Lower lobe of right lung (tissue), 2 donors: ENCODE measurements around the gene ACTN3. TPM values are rescaled to one million over a fixed set of nuclear protein-coding genes. Genes with fewer than 3 reads are reported as not detected.
"Not testable (repeated sequence)": the region's sequence is repeated elsewhere in the genome, so short reads cannot be mapped to it uniquely, and the experiment has no call there.

Source experiments
- ATAC-seq, 2 donors: fragments of 200-7000 bp; cut with Tn5 transposase; one replicate each; pipeline ENCODE4 v1.9.1; 2020 to 2022; ENCODE audit warnings: mild to moderate bottlenecking in 2 of 2, moderate library complexity in 2 of 2
- DNase-seq: peaks from one replicate; pipeline ENCODE4 v3.0.0-alpha.2; 2020
- H3K27ac ChIP-seq: fragments of 200-600 bp; one replicate; pipeline ENCODE4 v1.8.0; 2022
- H3K27me3 ChIP-seq: fragments of 200-600 bp; one replicate; pipeline ENCODE4 v1.8.0; 2022; ENCODE audit warnings: low read depth
- H3K36me3 ChIP-seq: fragments of 200-600 bp; one replicate; pipeline ENCODE4 v1.8.0; 2022; ENCODE audit warnings: mild to moderate bottlenecking
- H3K4me1 ChIP-seq: fragments of 200-600 bp; one replicate; pipeline ENCODE4 v1.8.0; 2022
- H3K4me3 ChIP-seq: fragments of 200-600 bp; one replicate; pipeline ENCODE4 v1.8.0; 2022; ENCODE audit warnings: mild to moderate bottlenecking
- H3K9me3 ChIP-seq: fragments of 200-600 bp; one replicate; pipeline ENCODE4 v1.8.0; 2022
- intact Hi-C: fragments of 100-400 bp; cut with DNase I; formaldehyde crosslinking; loops from one replicate; pipeline ENCODE4 v1.11.0; 2022
- total RNA-seq: library from RNA; stranded (reverse); fragmentation: NEBNext Ultra II Directional; extraction: Animal tissue kit (Norgen Biotek cat#: 25700); gene quantifications from one replicate; pipeline ENCODE4 v1.2.1, GENCODE V29; 2021
- TF ChIP-seq, protein P1 (sequence below): fragments of 200-600 bp; IDR thresholded peaks from one replicate; pipeline ENCODE4 v1.8.0; 2022; ENCODE audit warnings: antibody characterized with exemption, mild to moderate bottlenecking
- donor health status: DM: no; HTN: yes; CAD: no; lungs with severe emphysema.

ACTN3 gene
- total RNA-seq, 1 donor from 2014 or later, result 0.24 TPM

DNA sequence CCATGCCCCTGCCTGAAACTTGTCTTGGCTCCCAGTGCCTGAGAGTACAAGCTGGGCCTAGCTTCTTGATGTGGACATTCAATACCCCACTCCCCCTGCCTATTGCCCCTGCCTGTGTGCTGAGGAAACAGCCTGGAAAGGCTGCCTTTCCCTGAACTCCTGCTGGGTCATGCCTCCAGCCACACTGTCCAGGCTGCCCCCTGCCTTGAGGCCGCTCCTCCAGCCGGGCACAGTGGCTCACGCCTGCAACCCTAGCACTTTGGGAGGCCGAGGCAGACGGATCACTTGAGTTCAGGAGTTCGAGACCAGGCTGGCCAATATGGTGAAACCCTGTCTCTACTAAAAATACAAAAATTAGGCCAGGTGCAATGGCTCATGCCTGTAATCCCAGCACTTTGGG is 56.4 kb downstream of the ACTN3 start:
- intact Hi-C loops, result no loop called here
- Histone ChIP-seq H3K27ac (no peak overlapping the region), H3K9me3 (no peaks in the 10 kb centered on the region), H3K4me1 (no peaks in the 10 kb centered on the region), H3K27me3 (no peaks in the 10 kb centered on the region), H3K4me3 (no peak overlapping the region), H3K36me3 (peaks cover 62% of the 10 kb centered on the region)
- no peak for ATAC-seq
- TF ChIP-seq, protein P1, sequence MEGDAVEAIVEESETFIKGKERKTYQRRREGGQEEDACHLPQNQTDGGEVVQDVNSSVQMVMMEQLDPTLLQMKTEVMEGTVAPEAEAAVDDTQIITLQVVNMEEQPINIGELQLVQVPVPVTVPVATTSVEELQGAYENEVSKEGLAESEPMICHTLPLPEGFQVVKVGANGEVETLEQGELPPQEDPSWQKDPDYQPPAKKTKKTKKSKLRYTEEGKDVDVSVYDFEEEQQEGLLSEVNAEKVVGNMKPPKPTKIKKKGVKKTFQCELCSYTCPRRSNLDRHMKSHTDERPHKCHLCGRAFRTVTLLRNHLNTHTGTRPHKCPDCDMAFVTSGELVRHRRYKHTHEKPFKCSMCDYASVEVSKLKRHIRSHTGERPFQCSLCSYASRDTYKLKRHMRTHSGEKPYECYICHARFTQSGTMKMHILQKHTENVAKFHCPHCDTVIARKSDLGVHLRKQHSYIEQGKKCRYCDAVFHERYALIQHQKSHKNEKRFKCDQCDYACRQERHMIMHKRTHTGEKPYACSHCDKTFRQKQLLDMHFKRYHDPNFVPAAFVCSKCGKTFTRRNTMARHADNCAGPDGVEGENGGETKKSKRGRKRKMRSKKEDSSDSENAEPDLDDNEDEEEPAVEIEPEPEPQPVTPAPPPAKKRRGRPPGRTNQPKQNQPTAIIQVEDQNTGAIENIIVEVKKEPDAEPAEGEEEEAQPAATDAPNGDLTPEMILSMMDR, result no peak
- DNase-seq, result no peak

DNA sequence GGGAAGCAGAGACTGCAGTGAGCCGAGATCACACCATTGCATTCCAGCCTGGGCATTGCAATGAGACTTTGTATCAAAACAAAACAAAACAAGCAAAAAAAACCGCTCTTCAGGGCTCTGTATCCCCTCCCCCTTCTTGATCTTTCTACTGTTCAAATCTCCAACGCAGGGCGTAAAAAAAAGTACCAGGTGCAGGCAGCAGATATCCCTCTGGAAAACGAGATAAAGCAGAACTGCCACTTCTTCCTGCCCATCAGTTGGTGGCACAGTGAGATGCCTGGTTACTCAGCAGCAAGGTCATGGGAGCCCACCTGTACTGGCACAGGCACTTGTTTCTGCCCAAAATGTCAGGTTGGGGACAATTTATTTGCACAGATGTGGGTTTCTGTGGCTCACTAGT is 57.5 kb downstream of the ACTN3 start:
- H3K4me1 ChIP-seq, result no peaks in the 10 kb centered on the region
- TF ChIP-seq, protein P1, result no peak
- ATAC-seq (no peak), DNase-seq (no peak)
- peaks cover 59% of the 10 kb centered on the region for H3K36me3 ChIP-seq
- no peak overlapping the region for H3K27ac ChIP-seq
- no peaks in the 10 kb centered on the region for H3K9me3 ChIP-seq
- intact Hi-C loops, result no loop called here
- H3K4me3 ChIP-seq, result no peak overlapping the region
- H3K27me3 ChIP-seq, result no peaks in the 10 kb centered on the region

DNA sequence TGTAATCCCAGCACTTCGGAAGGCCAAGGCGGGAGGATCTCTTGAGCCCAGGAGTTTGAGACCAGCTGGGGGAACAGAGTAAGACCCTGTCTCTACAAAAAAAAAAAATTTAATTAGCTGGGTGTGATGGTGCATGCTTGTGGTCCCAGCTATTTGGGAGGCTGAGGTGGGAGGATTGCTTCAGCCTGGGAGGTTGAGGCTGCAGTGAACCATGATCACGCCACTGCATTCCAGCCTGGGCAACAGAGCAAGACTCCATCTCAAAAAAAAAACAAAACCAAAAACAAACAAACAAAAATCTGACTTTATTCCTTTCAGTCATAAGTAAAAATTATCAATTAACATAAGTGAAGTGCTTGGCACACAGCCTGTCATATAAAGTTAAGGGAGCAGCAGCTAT is 59.9 kb downstream of the ACTN3 start:
- H3K4me1 ChIP-seq, DNase-seq, H3K27me3 ChIP-seq, H3K9me3 ChIP-seq, ATAC-seq, intact Hi-C loops, H3K27ac ChIP-seq, H3K4me3 ChIP-seq: not testable (repeated sequence)
- H3K36me3 ChIP-seq, result peaks cover 40% of the 10 kb centered on the region

DNA sequence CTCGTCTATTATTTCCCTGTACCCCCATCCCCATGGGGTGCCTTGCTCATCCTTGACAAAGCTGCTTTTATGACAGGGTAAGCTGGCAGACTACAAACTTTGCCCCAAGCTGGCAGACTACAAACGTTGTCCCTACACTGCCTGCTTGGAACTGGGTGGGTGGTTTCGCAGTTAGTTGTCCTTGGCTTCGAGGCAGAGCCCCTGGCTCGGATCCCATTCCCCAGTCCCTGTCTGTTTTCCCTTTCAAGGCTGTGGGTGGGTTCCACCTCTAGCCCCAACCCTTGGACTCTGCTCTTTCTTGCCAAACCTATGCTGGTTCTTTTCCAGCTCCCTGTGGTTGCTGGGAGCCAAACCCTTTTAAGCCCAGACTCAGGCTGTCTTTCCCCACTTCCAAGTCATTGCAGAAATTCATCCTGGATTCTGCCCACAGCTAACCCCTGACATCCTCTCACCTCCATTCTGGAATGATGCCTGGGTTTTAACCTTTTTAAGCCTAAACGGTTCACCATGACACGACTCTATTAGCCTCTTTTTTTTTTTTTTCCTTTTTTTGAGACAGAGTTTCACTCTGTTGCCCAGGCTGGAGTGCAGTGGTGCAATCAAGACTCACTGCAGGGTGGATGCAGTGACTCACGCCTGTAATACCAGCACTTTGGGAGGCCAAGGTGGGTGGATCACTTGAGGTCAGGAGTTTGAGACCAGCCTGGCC is 60.6 kb downstream of the ACTN3 start:
- H3K9me3 ChIP-seq, result no peaks in the 10 kb centered on the region
- H3K27ac ChIP-seq, result no peak overlapping the region
- peaks cover 33% of the 10 kb centered on the region for H3K36me3 ChIP-seq
- TF ChIP-seq, protein P1, result no peak
- ATAC-seq (peak; percentile 21 to 37), DNase-seq (no peak)
- no peaks in the 10 kb centered on the region for H3K27me3 ChIP-seq
- H3K4me1 ChIP-seq, result no peaks in the 10 kb centered on the region
- no peak overlapping the region for H3K4me3 ChIP-seq
- intact Hi-C loops, result no loop called here

DNA sequence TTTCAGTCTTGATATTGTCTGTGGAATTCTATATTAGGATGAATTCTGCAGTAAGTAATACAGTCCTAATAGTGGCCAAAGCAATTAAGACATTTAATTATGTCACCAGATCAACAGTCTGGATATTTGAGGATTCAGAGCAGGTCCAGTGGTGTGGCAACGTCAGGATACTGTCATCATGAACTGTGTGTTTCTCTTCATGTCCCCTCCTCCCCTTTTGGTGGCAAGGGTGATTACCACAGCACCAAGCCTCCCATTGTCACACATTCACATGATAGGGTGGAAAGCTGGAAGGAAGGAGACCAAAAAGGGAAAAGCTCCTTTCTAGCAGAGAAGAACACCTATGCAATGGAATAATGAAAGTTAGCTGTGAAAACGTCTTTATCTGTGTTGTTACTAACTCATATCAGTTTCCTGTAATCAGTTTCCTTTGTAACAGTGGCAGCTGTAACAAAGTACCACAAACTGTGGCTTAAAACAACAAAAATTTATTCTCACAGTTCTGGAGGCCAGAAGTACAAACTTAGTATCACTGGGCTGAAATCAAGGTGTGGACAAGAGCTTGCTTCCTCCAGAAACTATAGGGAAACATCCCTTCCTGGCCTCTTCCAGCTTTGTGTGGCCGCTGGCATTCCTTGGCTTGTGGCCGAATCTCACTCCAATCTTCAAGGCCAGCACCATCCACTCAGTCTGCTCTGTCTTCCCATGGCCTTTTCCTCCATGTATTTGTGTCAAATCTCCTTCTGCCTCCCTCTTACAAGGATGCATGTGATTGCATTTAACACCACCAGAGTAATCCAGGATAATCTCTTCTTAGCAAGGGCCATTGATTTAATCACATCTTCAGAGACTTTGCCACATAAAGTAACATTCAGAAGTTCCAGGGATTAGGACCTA is 63.3 kb downstream of the ACTN3 start:
- intact Hi-C loops, result no loop called here
- ATAC-seq, result no peak
- TF ChIP-seq, protein P1, result no peak

DNA sequence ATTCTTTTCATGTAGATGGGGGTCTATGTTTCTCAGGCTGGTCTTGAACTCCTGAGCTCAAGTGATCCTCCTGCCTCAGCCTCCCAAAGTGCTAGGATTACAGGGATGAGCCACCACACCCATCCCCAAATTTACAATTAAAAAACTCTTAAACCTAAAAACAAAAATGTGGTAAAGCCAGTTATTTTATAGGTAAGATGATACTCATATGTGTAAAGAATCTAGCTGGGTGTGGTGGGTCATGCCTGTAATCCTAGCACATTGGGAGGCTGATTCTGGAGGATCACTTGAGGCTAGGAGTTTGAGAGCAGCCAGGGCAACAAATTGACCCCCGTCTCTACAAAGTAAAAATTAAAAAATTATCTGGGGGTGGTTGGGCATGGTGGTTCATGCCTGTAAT is 65.8 kb downstream of the ACTN3 start:
- Histone ChIP-seq H3K27ac (no peak overlapping the region), H3K27me3 (no peaks in the 10 kb centered on the region), H3K9me3 (no peaks in the 10 kb centered on the region), H3K4me1 (peaks cover 7% of the 10 kb centered on the region), H3K4me3 (no peak overlapping the region), H3K36me3 (no peaks in the 10 kb centered on the region)
- ATAC-seq (no peak), DNase-seq (no peak)
- TF ChIP-seq, protein P1, result no peak
- intact Hi-C loops, result no loop called here

More for the DNA sequence above, 63.3 kb downstream of the ACTN3 start:
- Histone ChIP-seq H3K27me3 (no peaks in the 10 kb centered on the region), H3K36me3 (peaks cover 13% of the 10 kb centered on the region), H3K4me1 (no peaks in the 10 kb centered on the region), H3K9me3 (no peaks in the 10 kb centered on the region), H3K4me3 (no peak overlapping the region), H3K27ac (no peak overlapping the region)
- no peak for DNase-seq
